AG08395 (cell line): ENCODE data around the gene DCHS1.

Source experiments
- DNase-seq: peaks from one replicate; pipeline ENCODE4 v3.0.0; 2012; ENCODE audit warnings: mixed read lengths, low spot score

DCHS1 gene

GRCh38 chr11:6646071-6646470 is 9.5 kb downstream of the DCHS1 start:
- DNase-seq = peak; percentile 79

- no peak for DNase-seq
These were observed 12.7 kb downstream of the DCHS1 start for GRCh38 chr11:6642957-6643356.

- no peak for DNase-seq
These were observed 14.5 kb downstream of the DCHS1 start for GRCh38 chr11:6640985-6641701.

DNA sequence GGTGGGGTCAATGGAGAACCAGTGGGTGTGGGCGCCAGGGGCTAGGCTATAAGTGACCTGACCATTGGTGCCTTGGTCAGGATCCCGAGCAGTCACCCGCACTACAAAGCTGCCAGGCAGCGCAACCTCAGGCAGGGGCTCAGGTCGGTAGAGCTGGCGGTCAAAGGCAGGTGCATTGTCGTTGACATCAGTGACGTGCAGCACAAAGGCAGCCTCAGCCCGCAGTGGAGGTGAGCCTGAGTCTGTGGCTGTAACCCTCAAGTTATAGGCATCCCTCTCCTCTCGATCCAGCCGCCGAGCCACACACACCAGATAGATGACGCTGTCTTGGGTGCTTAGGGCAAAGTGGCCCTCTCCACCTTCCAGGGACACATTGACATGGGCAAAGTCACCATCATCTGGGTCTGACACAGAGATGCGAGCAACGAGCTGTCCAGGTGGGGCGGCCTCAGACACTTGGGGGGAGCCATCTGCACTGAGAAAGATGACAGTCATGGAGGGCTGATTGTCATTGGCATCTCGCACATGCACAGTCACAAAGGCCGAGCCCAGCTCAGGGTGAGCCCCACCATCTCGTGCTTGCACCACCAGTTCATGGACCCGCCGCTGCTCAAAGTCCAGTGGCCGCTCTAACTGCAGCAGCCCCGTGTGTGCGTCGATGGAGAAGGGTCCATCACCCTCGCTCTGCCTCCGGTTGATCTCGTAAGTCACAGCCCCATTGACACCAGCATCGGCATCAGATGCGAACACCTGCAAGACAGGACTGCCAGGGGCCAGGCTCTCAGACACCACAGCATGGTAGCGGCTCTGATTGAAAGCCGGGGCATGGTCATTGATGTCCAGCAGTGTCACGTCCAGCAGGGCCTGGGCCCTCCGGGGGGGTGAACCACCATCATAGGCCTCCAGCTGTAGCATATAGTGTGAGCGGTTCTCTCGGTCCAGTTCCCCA is 15.3 kb downstream of the DCHS1 start:
- DNase-seq = no peak

GRCh38 chr11:6638429-6638828 is 17.2 kb downstream of the DCHS1 start:
- no peak for DNase-seq

DNA sequence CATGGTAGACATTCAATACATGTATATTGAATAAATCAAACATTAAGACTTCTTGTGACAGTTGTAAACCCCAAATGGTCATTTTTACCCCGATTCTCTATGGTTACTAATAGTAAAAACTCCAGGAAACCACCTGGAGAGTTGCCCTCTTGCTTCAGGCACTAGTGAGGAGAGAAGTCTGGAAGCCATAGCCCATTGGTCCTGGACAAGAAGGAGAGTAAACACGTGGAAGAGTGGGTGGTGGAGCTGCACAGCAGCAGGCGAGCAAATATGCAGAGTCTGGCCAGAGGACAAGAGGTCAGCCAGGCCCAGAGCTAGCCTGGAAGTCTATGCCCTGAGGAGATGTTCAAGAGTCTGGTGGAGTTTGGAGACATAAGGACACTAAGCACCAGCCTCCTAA is 17.7 kb downstream of the DCHS1 start:
- DNase-seq = peak; percentile 87

DNA sequence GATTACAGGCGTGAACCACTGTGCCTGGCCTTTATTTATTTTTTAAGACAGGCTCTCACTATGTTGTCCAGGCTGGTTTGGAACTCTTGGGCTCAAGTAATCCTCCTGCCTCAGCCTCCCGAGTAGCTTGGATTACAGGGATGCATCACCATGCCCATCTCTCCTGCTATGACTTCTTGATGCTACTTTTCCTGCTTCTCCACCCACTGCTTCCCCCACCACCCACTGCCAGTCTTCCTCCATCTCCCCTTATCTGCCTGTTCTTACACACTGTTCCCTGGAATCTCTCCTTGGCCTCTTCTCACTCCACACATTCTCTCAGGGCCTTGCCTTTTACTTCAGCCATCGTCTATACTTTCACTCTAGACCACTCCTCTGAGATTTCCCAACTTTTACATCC is 19.1 kb downstream of the DCHS1 start:
- no peak for DNase-seq

DNA sequence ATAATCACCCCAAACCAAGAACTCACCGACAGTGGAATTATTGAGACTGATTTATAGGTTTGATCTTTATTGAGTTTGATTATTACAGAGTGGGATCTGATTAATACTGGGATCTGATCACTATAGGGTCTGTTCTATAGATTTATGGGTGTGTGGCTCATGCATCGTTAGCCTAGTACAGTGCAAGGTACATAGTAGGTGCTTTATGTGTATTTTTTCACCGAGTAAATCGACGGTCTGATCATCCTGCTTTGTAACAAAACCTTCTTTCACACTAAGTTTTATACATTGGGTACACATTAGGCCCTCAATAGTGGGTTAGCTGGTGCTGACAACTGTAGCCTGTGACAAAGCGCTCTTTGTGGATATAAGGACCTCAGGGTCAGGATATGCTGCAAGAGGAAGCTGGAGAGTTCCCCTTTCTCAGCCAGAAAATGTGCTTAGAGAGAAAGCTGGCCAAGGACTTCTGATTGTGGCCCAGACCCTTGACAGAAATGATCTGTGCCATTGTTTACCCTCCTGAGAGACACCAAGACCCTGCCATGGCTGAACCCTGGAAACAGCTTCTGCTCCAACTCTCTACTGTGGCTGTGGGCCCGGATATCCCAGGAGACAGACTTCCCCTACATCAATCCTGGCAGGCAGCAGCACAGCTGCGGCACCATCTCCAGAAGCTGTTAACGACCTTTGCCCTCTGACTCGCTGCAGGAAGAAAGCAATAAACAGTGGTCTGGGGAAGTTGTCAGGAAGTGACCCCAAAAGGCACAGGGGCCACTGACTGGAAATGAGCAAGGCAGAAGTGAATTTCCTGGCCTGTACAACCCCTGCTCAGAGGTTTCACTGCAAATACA is 20.3 kb downstream of the DCHS1 start:
- DNase-seq = peak; percentile 14

DNA sequence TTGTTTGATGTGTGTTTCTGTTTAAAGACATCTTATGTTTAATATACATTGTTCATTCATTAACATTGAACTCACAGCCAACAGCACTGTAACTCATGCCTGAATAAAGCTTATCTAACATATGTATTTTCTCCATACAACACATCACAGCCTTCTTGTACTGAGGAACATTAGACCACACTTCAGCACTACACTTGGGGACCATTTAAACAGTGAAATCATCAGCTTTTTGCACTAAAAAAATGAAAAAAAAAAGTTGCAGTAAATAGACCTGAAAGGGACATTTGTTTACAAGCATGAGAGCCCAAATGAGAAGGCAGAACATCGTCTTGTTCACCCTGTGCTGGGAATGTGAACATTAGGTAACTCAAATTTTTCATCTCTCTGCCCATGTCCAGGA is 21.1 kb downstream of the DCHS1 start:
- no peak for DNase-seq

- no peak for DNase-seq
These were observed 21.9 kb downstream of the DCHS1 start for GRCh38 chr11:6633422-6634408.

- DNase-seq = no peak
These were observed 23.2 kb downstream of the DCHS1 start for GRCh38 chr11:6632116-6633073.

DNA sequence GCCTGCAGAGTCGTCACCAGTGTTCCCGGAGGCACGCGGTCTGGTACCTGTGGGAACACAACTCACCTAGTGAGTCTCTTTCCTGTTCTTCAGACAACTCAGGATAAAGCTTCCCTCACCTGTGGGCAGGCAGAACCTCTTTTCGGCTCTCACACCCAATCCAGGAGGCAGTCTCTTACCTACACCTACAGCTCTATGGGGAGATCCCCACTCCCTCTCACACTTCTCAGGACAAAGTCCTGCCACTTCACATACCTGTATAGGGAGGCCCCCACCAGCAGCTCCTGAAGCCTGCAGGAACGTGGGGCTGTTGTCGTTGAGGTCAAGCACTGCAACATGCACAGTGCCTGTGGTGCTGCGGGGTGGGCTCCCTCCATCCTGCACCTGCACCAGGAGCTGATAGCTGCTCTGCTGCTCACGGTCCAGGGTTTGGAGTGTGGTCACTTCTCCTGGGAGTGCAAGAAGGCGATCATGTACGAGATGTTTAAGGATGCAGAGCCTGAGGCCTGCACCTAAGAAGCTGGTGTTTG is 24.2 kb downstream of the DCHS1 start:
- DNase-seq = no peak

DNA sequence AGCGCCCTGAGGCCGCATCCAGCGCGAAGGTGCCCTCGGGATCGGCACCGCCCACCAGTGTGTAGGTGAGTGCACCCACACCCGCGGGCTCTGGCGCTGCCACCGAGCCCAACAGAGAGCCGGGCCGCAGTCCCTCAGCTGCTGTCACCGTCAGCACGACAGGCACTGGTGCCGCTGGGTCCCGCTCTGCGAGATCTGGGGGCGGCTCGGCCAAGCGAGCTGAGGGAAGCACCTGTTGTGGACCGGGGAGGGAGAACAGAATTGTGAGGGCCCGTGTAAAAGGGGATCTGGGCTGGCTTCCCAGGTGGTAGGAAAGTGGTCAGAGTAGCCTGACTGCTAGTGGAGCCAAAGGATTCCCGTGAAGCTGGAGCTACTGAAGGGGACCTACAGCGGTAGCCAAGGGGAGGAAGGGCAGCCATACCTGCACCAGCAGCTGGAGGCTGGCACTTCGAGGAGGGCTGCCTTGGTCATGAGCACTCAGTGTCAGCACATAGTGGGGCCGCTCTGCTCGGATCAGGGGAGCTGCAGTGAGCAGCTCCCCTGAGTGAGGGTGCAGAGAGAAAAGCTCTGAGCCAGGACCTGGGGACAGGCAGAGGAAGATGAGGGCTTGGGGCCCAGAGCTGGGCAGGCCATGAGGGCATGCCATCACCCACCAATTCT is 24.8 kb downstream of the DCHS1 start:
- no peak for DNase-seq

- no peak for DNase-seq
These were observed 25.5 kb downstream of the DCHS1 start for GRCh38 chr11:6629892-6630631.

DNA sequence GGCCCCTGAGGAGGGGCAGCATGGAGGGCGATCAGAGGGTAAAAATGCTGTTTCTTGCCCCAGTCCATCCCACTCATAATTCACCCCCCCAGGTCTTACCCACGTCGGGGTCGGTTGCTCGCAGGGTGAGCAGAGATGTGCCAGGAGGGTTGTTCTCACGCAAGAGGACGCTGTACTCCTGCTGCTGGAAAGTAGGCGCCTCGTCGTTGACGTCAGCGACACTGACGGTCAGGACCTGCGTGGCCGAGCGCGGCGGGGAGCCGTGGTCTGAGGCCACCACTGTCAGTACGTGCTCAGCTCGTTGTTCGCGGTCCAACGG is 26.1 kb downstream of the DCHS1 start:
- no peak for DNase-seq

DNA sequence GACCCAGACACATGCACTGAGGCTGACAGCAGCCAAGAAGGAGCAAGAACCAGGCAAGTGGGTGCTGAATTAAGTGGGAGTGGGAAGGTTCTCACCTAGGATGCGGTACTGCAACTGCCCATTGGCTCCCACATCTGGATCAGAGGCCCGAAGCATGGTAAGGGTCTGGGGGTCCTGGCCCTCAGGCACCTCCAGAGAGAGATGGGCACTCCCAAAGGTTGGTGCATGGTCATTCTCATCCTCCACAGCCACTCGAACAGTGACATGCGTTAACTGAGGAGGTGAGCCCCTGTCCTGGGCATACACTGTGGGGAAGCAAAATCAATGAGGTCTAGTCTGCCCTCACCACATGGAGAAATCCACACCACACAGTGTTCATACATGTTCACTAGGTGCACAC is 27.1 kb downstream of the DCHS1 start:
- DNase-seq = no peak

DNA sequence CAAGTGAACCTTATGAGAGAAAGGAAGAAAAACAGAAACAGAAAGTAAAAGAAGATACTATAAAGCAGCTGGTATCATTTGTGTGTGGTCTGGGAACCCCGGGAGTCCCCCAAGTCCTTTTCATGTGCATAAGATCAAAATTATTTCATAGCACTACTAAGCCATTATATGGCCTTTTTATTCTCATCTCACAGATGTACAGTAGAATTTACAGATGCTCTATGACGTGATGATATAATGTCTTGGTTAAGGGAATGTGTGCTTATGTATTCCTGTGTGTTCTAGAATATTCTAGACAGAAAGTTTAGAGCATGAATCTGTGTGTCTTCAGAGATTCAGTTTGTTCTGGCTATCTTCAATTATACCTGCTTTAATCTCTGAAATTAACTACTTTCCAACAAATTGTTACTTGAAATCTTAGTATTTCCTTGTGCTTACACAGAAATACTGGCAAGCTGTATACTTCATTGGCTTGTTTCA is 27.8 kb downstream of the DCHS1 start:
- no peak for DNase-seq

DNA sequence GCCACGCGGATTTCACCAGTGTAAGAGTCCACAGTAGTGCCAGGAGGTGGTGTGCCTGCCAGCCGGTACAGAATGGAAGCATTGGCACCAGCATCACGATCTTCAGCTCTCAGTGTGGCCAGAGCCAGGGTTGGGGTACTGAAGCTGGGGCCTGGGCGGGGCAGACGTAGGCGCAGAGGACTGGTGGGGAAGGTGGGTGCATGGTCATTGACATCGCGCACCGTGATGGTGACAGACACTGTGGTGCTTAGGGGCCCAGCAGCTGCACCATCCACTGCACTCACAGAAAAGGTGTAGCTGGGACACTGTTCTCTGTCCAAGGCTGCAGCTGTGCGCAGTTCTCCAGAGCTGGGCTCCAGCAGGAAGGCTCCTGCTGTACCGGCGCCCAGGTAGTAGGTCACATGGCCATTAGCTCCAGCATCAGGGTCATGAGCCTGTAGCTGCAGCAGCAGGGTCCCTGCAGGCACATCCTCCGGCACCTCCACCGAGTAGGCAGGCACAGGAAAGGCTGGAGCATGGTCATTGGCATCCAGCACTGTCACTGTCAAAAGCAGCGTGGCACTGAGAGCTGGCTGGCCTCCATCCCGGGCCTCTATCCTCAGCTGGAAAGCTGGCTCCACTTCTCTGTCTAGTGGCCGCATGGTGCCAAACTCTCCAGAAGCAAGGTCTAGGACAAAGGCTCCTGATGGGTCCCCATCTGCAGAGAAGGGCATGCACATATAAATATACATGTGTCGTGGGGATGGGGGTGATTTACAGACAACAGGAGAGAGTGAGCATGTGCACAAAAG is 28.4 kb downstream of the DCHS1 start:
- no peak for DNase-seq
